Smooth muscle cell (in vitro differentiated cells): ENCODE results near the gene ADGRV1. TPM values are rescaled to one million over a fixed set of nuclear protein-coding genes. Genes with fewer than 3 reads are reported as not detected.
"Not testable (repeated sequence)": the region's sequence is repeated elsewhere in the genome, so short reads cannot be mapped to it uniquely, and the experiment has no call there.

Experiments
- DNase-seq: peaks from one replicate; lab custom pipeline; 2025; ENCODE audit not compliant: unreplicated experiment; lab: John Stamatoyannopoulos, UW
- H2AFZ ChIP-seq: fragments of 200-600 bp; sonication (generic); 2 replicates; pipeline ENCODE4 v1.6.0; 2016; ENCODE audit warnings: antibody characterized with exemption, low read depth, mild to moderate bottlenecking
- H3F3A ChIP-seq: fragments of 200-600 bp; sonication (generic); 2 replicates; pipeline ENCODE4 v1.6.0; 2017; ENCODE audit warnings: antibody characterized with exemption, low read depth
- H3K27ac ChIP-seq: fragments of 200-600 bp; sonication (generic); 2 replicates; pipeline ENCODE4 v1.5.1; 2016; ENCODE audit warnings: low read depth, mild to moderate bottlenecking
- H3K27me3 ChIP-seq: fragments of 200-600 bp; sonication (generic); 2 replicates; pipeline ENCODE4 v1.6.1; 2016; ENCODE audit warnings: low read depth, mild to moderate bottlenecking
- H3K36me3 ChIP-seq: fragments of 200-600 bp; sonication (generic); 2 replicates; pipeline ENCODE4 v1.5.1; 2016; ENCODE audit warnings: low read depth
- H3K4me1 ChIP-seq: fragments of 200-600 bp; sonication (generic); 2 replicates; pipeline ENCODE4 v1.5.1; 2016; ENCODE audit warnings: low read depth
- H3K4me2 ChIP-seq: fragments of 200-600 bp; sonication (generic); 2 replicates; pipeline ENCODE4 v1.6.0; 2016; ENCODE audit warnings: mild to moderate bottlenecking
- H3K4me3 ChIP-seq: fragments of 200-600 bp; sonication (generic); 2 replicates; pipeline ENCODE4 v1.5.1; 2016; ENCODE audit warnings: mild to moderate bottlenecking
- H3K79me2 ChIP-seq: fragments of 200-600 bp; sonication (generic); 2 replicates; pipeline ENCODE4 v1.6.0; 2016; ENCODE audit warnings: low read depth, mild to moderate bottlenecking
- H3K9ac ChIP-seq: fragments of 200-600 bp; sonication (generic); 2 replicates; pipeline ENCODE4 v1.6.0; 2016; ENCODE audit warnings: low read depth
- H3K9me3 ChIP-seq: fragments of 200-600 bp; sonication (generic); replicated peaks from 2 replicates; pipeline ENCODE4 v1.5.1; 2016; ENCODE audit warnings: low read depth
- H4K20me1 ChIP-seq: fragments of 200-600 bp; sonication (generic); 2 replicates; pipeline ENCODE4 v1.6.0; 2016; ENCODE audit warnings: low read depth
- WGBS: methylation state at CpG from one replicate; pipeline ENCODE4 v1.1.7; 2016; ENCODE audit warnings: low lambda C conversion rate; 5-methylcytosine and 5-hydroxymethylcytosine counted together
- polyA plus RNA-seq: library from polyadenylated mRNA; unstranded; fragments of >200 nt; fragmentation: Nextera tagmentation; extraction: Ambion mirVana; gene quantifications from 2 replicates; pipeline ENCODE4 v1.2.1, GENCODE V29; 2016
- total RNA-seq: library from RNA; depleted of rRNA; stranded (reverse); fragments of >200 nt; gene quantifications from 2 replicates; pipeline ENCODE4 v1.2.3, GENCODE V29; 2014
- TF ChIP-seq, protein P1 (sequence below): fragments of 200-600 bp; sonication (generic); IDR thresholded peaks from 2 replicates; pipeline ENCODE4 v1.5.1; 2017; ENCODE audit warnings: borderline replicate concordance, mild to moderate bottlenecking, antibody characterized with exemption; ENCODE audit not compliant: insufficient read depth, poor library complexity, severe bottlenecking

Gene ADGRV1
- total and polyA plus RNA-seq, 2 experiments from 2014 or later, result 16.8 to 17.7 TPM

DNA sequence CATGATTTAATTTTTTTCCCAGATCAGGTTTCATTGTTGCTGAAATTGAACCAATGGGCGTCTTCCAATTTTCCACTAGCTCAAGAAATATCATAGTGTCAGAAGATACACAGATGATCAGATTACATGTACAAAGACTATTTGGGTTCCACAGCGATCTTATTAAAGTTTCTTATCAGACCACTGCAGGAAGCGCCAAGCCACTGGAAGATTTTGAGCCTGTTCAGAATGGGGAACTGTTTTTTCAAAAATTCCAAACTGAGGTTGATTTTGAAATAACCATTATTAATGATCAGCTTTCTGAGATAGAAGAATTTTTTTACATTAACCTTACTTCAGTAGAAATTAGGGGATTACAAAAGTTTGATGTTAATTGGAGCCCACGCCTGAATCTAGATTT, 251.6 kb downstream of the ADGRV1 start:
- H3K9me3 ChIP-seq, result no peaks in the 10 kb centered on the region
- TF ChIP-seq, protein P1, sequence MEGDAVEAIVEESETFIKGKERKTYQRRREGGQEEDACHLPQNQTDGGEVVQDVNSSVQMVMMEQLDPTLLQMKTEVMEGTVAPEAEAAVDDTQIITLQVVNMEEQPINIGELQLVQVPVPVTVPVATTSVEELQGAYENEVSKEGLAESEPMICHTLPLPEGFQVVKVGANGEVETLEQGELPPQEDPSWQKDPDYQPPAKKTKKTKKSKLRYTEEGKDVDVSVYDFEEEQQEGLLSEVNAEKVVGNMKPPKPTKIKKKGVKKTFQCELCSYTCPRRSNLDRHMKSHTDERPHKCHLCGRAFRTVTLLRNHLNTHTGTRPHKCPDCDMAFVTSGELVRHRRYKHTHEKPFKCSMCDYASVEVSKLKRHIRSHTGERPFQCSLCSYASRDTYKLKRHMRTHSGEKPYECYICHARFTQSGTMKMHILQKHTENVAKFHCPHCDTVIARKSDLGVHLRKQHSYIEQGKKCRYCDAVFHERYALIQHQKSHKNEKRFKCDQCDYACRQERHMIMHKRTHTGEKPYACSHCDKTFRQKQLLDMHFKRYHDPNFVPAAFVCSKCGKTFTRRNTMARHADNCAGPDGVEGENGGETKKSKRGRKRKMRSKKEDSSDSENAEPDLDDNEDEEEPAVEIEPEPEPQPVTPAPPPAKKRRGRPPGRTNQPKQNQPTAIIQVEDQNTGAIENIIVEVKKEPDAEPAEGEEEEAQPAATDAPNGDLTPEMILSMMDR, result no peak
- H2AFZ ChIP-seq, result no peak overlapping the region
- no peak overlapping the region for H3K9ac ChIP-seq
- no peaks in the 10 kb centered on the region for H4K20me1 ChIP-seq
- no peaks in the 10 kb centered on the region for H3K27me3 ChIP-seq
- H3F3A ChIP-seq, result no peaks in the 10 kb centered on the region
- 81% methylated on average over 4 of the region's 4 CpGs for WGBS
- no peaks in the 10 kb centered on the region for H3K36me3 ChIP-seq
- H3K4me3 ChIP-seq, result no peak overlapping the region
- H3K4me2 ChIP-seq, result no peak overlapping the region
- H3K4me1 ChIP-seq, result no peaks in the 10 kb centered on the region
- no peak for DNase-seq
- H3K79me2 ChIP-seq, result no peaks in the 10 kb centered on the region
- no peak overlapping the region for H3K27ac ChIP-seq

DNA sequence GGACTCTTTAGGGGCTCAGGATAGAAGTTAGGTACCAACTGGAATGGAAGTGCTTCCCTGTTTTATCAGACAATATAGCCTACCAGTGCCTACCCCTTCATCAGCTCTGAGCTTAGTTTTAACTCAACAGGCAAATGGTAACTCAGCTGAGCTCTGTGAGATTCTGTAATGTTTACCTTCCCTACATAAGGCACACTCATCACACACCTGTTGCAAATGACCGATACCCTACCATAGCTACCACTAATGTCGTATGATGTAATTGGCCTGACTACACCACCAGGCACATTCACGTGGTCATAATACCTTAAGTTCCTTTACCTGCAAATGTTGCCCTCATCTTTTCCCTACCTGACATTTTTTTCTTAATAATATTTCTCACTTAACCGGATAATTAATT, 254.8 kb downstream of the ADGRV1 start:
- TF ChIP-seq, protein P1, result no peak
- Histone ChIP-seq H4K20me1 (no peaks in the 10 kb centered on the region), H3K9ac (no peak overlapping the region), H3K36me3 (no peaks in the 10 kb centered on the region), H3K4me3 (no peak overlapping the region), H3F3A (no peaks in the 10 kb centered on the region), H2AFZ (no peak overlapping the region), H3K27ac (no peak overlapping the region), H3K27me3 (no peaks in the 10 kb centered on the region), H3K4me1 (no peaks in the 10 kb centered on the region), H3K4me2 (no peak overlapping the region), H3K79me2 (no peaks in the 10 kb centered on the region), H3K9me3 (no peaks in the 10 kb centered on the region)
- WGBS, result 95% methylated on average over 4 of the region's 4 CpGs
- DNase-seq, result no peak

DNA sequence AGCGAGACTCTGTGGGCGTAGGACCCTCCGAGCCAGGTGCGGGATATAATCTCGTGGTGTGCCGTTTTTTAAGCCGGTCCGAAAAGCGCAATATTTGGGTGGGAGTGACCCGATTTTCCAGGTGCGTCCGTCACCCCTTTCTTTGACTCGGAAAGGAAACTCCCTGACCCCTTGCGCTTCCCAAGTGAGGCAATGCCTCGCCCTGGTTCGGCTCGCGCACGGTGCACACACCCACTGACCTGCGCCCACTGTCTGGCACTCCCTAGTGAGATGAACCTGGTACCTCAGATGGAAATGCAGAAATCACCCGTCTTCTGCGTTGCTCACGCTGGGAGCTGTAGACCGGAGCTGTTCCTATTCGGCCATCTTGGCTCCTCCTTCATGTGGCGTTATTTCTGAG, 263.5 kb downstream of the ADGRV1 start:
- H4K20me1 ChIP-seq, H3K4me3 ChIP-seq, H3K4me2 ChIP-seq, H3K36me3 ChIP-seq, H3K4me1 ChIP-seq, H3F3A ChIP-seq, H3K27me3 ChIP-seq, DNase-seq, H3K79me2 ChIP-seq, H3K9ac ChIP-seq, H3K9me3 ChIP-seq, H3K27ac ChIP-seq, H2AFZ ChIP-seq: not testable (repeated sequence)
- WGBS, result 93% methylated on average over 26 of the region's 26 CpGs

DNA sequence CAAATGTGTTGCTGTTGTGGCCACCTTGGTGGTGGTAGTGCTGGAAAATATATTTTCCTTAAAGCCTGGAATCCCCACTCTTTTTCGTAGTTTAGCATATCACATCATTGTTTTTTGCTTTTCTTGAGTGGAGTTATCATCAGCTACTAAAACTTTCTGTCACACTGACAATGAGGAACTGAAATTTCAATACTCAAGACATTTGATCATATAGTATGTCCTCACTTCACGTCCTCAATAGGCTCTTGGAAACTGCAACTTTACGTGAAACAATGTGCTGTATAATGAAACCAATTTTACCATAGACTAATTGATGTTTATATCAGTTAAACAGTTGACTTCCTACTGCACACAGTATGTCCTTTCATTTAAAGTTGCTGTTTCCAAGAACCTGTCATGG, 265.8 kb downstream of the ADGRV1 start:
- H3K9me3 ChIP-seq, result no peaks in the 10 kb centered on the region
- 99% methylated on average over 3 of the region's 3 CpGs for WGBS
- H3F3A ChIP-seq, result no peaks in the 10 kb centered on the region
- H2AFZ ChIP-seq, result no peak overlapping the region
- DNase-seq, result no peak
- no peak overlapping the region for H3K4me2 ChIP-seq
- TF ChIP-seq, protein P1, result no peak
- H3K36me3 ChIP-seq, result no peaks in the 10 kb centered on the region
- H3K27ac ChIP-seq, result no peak overlapping the region
- no peaks in the 10 kb centered on the region for H3K27me3 ChIP-seq
- H3K4me1 ChIP-seq, result no peaks in the 10 kb centered on the region
- H4K20me1 ChIP-seq, result no peaks in the 10 kb centered on the region
- H3K9ac ChIP-seq, result no peak overlapping the region
- H3K79me2 ChIP-seq, result no peaks in the 10 kb centered on the region
- H3K4me3 ChIP-seq, result no peak overlapping the region
